Thyroid gland (tissue), 4 donors: ENCODE measurements around the gene PCDHA1.

Source experiments
- POLR2A ChIP-seq, 2 donors: fragments of 450-650 bp; IDR thresholded peaks; one replicate each; pipeline ENCODE4 v1.6.1; 2017; ENCODE audit warnings: antibody characterized with exemption in 2 of 2, mild to moderate bottlenecking in 2 of 2, moderate library complexity in 1 of 2
- TF ChIP-seq, protein P1 (sequence below), 6 experiments: fragments of 200-600 bp in 3 of 6; fragments of 450-650 bp in 3 of 6; sonication (generic) in 3 of 6; IDR thresholded peaks; one replicate each; pipeline ENCODE4 v1.5.1; 2016 to 2019; ENCODE audit warnings: antibody characterized with exemption in 6 of 6, mild to moderate bottlenecking in 2 of 6, inconsistent platforms in 1 of 6, moderate library complexity in 1 of 6

DNA sequence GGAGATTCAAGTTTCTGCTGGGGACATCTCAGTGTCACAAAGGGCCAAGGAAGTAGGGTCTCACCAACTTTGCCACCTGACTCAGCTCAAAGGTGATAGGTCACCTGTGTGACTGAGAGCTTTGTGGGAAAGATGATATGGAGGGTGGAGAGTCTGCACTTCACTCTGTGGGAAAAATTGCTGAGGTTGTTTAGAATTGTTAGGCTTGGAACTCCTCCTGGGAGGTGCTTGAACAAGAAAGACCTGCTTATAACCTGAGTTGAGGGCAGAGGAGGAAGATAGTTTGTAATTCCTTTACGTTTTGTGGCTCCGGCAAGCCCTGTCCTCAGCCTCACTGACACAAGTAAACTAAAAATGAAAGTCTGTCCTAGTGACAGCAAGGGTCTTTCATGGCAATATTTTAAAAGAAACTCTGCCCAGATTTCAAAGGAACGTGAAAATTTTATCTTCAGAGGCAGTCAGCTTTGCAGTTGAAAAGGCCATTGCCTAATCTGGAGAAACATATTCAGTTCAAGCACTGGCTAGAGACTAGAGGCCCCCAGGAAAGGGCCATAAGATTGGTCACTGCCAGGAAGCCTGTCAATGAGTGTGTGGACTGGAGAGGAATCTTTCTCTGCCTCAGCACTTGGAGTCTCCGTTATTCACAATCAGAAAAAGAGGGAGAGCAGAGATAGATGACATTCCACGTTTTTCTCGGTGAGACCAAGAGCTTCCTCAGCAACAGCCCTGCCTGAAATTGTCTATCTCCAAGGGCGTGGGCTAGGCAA, 203.5 kb downstream of the PCDHA1 start:
- no peak for TF ChIP-seq POLR2A (IDR thresholded peaks at IDR 0.05)
- TF ChIP-seq, protein P1, sequence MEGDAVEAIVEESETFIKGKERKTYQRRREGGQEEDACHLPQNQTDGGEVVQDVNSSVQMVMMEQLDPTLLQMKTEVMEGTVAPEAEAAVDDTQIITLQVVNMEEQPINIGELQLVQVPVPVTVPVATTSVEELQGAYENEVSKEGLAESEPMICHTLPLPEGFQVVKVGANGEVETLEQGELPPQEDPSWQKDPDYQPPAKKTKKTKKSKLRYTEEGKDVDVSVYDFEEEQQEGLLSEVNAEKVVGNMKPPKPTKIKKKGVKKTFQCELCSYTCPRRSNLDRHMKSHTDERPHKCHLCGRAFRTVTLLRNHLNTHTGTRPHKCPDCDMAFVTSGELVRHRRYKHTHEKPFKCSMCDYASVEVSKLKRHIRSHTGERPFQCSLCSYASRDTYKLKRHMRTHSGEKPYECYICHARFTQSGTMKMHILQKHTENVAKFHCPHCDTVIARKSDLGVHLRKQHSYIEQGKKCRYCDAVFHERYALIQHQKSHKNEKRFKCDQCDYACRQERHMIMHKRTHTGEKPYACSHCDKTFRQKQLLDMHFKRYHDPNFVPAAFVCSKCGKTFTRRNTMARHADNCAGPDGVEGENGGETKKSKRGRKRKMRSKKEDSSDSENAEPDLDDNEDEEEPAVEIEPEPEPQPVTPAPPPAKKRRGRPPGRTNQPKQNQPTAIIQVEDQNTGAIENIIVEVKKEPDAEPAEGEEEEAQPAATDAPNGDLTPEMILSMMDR (IDR thresholded peaks at IDR 0.05) = no peak
